Pancreas (tissue), 10 donors: ENCODE measurements around the gene PRKCE. TPM values are rescaled to one million over a fixed set of nuclear protein-coding genes. Genes with fewer than 3 reads are reported as not detected.
A peak's percentile ranks its signal among the peaks of the same experiment; 100 is the strongest.

Source experiments
- ATAC-seq, 4 donors: fragments of 200-7000 bp; cut with Tn5 transposase; one replicate each; pipeline versions ENCODE4 v1.8.0 to v1.9.1; 2020; ENCODE audit warnings: mild to moderate bottlenecking in 4 of 4, moderate library complexity in 4 of 4
- DNase-seq, 6 donors: peaks; one replicate each; pipeline ENCODE4 v3.0.0-alpha.2; 2020
- FAIRE-seq: peaks from 2 replicates; lab custom pipeline; 2012; peaks lifted over from hg19 to GRCh38; lab: Jason Lieb, UNC
- H3K27ac ChIP-seq, 4 donors: fragments of 200-600 bp; sonication (generic); 1 replicate in 3 of 4; 2 replicates in 1 of 4; pipeline versions ENCODE4 v1.5.0 to v1.8.0; 2020
- H3K27me3 ChIP-seq, 4 donors: fragments of 200-600 bp; one replicate each; pipeline ENCODE4 v1.8.0; 2021
- H3K36me3 ChIP-seq, 3 donors: fragments of 200-600 bp; sonication (generic) in 1 of 3; one replicate each; pipeline versions ENCODE4 v1.5.0 to v1.8.0; 2020 to 2021
- H3K4me1 ChIP-seq, 3 donors: fragments of 200-600 bp; one replicate each; pipeline ENCODE4 v1.8.0; 2021
- H3K4me3 ChIP-seq, 4 donors: fragments of 200-600 bp; sonication (generic) in 2 of 4; one replicate each; pipeline versions ENCODE4 v1.5.0 to v1.8.0; 2020 to 2021
- H3K9me3 ChIP-seq, 4 donors: fragments of 200-600 bp; one replicate each; pipeline ENCODE4 v1.8.0; 2021
- CTCF ChIP-seq, 4 donors: fragments of 200-600 bp; sonication (generic) in 3 of 4; IDR thresholded peaks; one replicate each; pipeline versions ENCODE4 v1.5.0 to v1.8.0; 2021; ENCODE audit warnings: antibody characterized with exemption in 4 of 4
- WGBS, 2 donors: extraction: QIAGEN DNeasy Blood & Tissue Kit; methylation state at CpG; one replicate each; pipeline ENCODE4 v1.1.7; 2013; 5-methylcytosine and 5-hydroxymethylcytosine counted together
- intact Hi-C, 3 donors: fragments of 100-400 bp; cut with DNase I; formaldehyde crosslinking; loops; one replicate each; pipeline versions ENCODE4 v1.11.1 to v1.14.2; 2022
- polyA plus RNA-seq, 2 donors: library from polyadenylated mRNA; stranded (reverse); fragments of 200-250 nt; gene quantifications; one replicate each; pipeline ENCODE4 v1.2.3, GENCODE V29; 2013
- total RNA-seq, 6 donors: library from RNA; stranded (reverse); fragmentation: NEBNext Ultra II Directional in 4 of 6; extraction: Animal tissue kit (Norgen Biotek cat#: 25700) in 4 of 6; gene quantifications; one replicate each; pipeline versions ENCODE4 v1.2.1 to v1.2.4, GENCODE V29; 2021 to 2023
- donor health status: healthy with polysubstance abuse.
- donor health status: DM: no; HTN: no; CAD: no; lungs with moderate emphysema.
- donor health status: DM: no; HTN: no; CAD: no.
- donor health status: control.
- donor health status: control.
- donor health status: Bipolar disorder and iron deficiency.
- donor health status: DM: yes; HTN: yes; CAD: no.
- donor health status: DM: no; HTN: no; CAD: no.
- donor health status: DM: no; HTN: no; CAD: no.
- donor health status: DM: yes; HTN: yes; CAD: no.

PRKCE gene
- total and polyA plus RNA-seq, 8 donors: 4.0 to 19.4 (median 10.0) TPM

- Histone ChIP-seq H3K4me1 (no peaks in the 10 kb centered on the region), H3K4me3 (no peak overlapping the region), H3K36me3 (no peaks in the 10 kb centered on the region), H3K27me3 (no peaks in the 10 kb centered on the region), H3K9me3 (no peaks in the 10 kb centered on the region), H3K27ac (no peak overlapping the region)
- ATAC-seq (peak in 2 of 4 donors; percentile 34 to 49), FAIRE-seq (no peak), DNase-seq (no peak)
- TF ChIP-seq CTCF (IDR thresholded peaks at IDR 0.05): no peak
- 60 to 69% methylated on average over 5 of the region's 5 CpGs for WGBS, 2 donors
- intact Hi-C loops: no loop called here
These were observed 93.8 kb downstream of the PRKCE start for GRCh38 chr2:45745231-45745630.

- H3K4me1 ChIP-seq: no peaks in the 10 kb centered on the region
- H3K27ac ChIP-seq: no peak overlapping the region
- no peaks in the 10 kb centered on the region for H3K9me3 ChIP-seq
- ATAC-seq (no peak), DNase-seq (no peak), FAIRE-seq (no peak)
- no peak overlapping the region for H3K4me3 ChIP-seq
- H3K27me3 ChIP-seq: no peaks in the 10 kb centered on the region
- TF ChIP-seq CTCF (IDR thresholded peaks at IDR 0.05): no peak
- WGBS, 2 donors: 99% methylated on average over 4 of the region's 4 CpGs
- intact Hi-C loops: no loop called here
- H3K36me3 ChIP-seq: no peaks in the 10 kb centered on the region
These were observed 95.4 kb downstream of the PRKCE start for GRCh38 chr2:45746888-45747287.

- FAIRE-seq: no peak
- intact Hi-C loops: no loop called here
- Histone ChIP-seq H3K4me3 (no peak overlapping the region), H3K36me3 (no peaks in the 10 kb centered on the region), H3K27me3 (no peaks in the 10 kb centered on the region), H3K27ac (no peak overlapping the region), H3K9me3 (no peaks in the 10 kb centered on the region), H3K4me1 (no peaks in the 10 kb centered on the region)
- ATAC-seq: no peak
- no peak for DNase-seq
- TF ChIP-seq CTCF (IDR thresholded peaks at IDR 0.05): no peak
These were observed 95.9 kb downstream of the PRKCE start for GRCh38 chr2:45747363-45747762.

GRCh38 chr2:45748239-45748638 is 96.8 kb downstream of the PRKCE start:
- TF ChIP-seq CTCF (IDR thresholded peaks at IDR 0.05): no peak
- no peak overlapping the region for H3K4me3 ChIP-seq
- H3K27me3 ChIP-seq: no peaks in the 10 kb centered on the region
- ATAC-seq (no peak), FAIRE-seq (no peak), DNase-seq (no peak)
- no peak overlapping the region for H3K27ac ChIP-seq
- no peaks in the 10 kb centered on the region for H3K36me3 ChIP-seq
- no peaks in the 10 kb centered on the region for H3K9me3 ChIP-seq
- H3K4me1 ChIP-seq: no peaks in the 10 kb centered on the region
- 88 to 94% methylated on average over 8 of the region's 8 CpGs for WGBS, 2 donors
- intact Hi-C loops: no loop called here

- 92 to 98% methylated on average over 2 of the region's 2 CpGs for WGBS, 2 donors
- ATAC-seq (no peak), DNase-seq (no peak), FAIRE-seq (no peak)
- H3K27ac ChIP-seq: no peak overlapping the region
- no peak overlapping the region for H3K4me3 ChIP-seq
- H3K27me3 ChIP-seq: no peaks in the 10 kb centered on the region
- no peaks in the 10 kb centered on the region for H3K36me3 ChIP-seq
- TF ChIP-seq CTCF (IDR thresholded peaks at IDR 0.05): no peak
- H3K9me3 ChIP-seq: no peaks in the 10 kb centered on the region
- no peaks in the 10 kb centered on the region for H3K4me1 ChIP-seq
- intact Hi-C loops: no loop called here
These were observed 98.5 kb downstream of the PRKCE start for GRCh38 chr2:45750001-45750400.
